Inferior parietal cortex (tissue), 1 donor: ENCODE results near the gene OR10V1.

ENCODE experiments used
- DNase-seq: peaks from one replicate; pipeline ENCODE4 v3.0.0-alpha.2; 2016; ENCODE audit errors: extremely low spot score

The OR10V1 gene, protein sequence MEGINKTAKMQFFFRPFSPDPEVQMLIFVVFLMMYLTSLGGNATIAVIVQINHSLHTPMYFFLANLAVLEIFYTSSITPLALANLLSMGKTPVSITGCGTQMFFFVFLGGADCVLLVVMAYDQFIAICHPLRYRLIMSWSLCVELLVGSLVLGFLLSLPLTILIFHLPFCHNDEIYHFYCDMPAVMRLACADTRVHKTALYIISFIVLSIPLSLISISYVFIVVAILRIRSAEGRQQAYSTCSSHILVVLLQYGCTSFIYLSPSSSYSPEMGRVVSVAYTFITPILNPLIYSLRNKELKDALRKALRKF

GRCh38 chr11:59713745-59714144 is at the start of gene OR10V1:
TSS of gene OR10V1 (minus strand) at chr11:59713845. CDS start at chr11:59713845, 0 bp downstream.
- DNase-seq: no peak

DNA sequence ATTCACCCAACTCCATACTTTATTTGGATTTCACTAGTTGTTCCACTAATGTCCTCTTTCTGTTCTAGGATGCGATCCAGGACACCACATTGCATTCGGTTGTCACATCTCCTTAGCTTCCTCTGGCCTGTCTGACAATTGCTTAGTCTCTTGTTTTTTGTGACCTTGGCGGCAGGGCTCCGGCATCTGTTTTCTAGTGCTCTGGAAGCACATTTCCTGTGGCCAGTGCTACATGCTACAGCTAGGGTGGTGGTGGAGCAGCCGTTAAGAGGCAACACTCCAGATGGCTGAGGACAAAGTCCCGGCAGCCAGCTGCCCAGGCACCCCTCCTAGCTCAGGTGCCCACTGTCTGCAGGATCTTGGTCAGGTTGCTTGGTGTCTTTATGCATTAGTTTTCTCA is 48.3 kb upstream of the OR10V1 start:
- no peak for DNase-seq

GRCh38 chr11:59760771-59761170 is 47.1 kb upstream of the OR10V1 start:
- DNase-seq: no peak

- no peak for DNase-seq
Measured at GRCh38 chr11:59759900-59760299, 46.3 kb upstream of the OR10V1 start.

GRCh38 chr11:59758401-59759037 is 44.9 kb upstream of the OR10V1 start:
- DNase-seq: no peak

DNA sequence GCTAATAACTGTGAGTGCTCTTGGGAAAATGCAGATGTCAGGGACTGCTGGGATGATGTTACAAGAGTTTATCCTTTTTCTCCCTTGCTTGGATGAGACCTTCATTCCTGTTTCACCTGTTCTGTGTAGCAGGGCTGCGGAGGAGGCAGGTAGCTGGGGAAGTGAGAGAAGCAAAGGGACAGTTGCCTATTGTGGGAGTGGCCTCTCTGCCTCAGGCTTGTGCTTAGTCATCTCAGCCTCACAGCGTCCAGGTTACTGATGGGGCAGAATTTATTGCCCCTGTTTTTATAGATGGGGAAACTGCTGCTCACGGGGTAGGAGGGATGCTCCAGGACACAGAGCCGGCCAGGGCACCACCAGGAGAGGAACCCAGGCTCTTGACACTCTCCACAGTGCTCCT is 43.2 kb upstream of the OR10V1 start:
- DNase-seq: no peak

DNA sequence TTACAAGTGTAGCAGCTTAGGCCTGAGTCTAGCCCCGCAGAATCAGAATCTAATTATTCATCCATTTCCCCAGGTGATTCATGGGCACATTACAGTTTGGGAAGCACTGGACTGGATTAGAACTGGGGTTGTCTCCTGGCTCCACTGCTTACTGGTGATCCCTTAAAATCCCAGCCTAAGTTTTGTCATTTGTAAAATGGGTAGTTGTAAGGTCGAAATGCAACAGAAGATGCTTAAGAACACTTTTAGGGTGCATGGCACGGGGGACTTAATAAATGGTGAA is 42.9 kb upstream of the OR10V1 start:
- no peak for DNase-seq

DNA sequence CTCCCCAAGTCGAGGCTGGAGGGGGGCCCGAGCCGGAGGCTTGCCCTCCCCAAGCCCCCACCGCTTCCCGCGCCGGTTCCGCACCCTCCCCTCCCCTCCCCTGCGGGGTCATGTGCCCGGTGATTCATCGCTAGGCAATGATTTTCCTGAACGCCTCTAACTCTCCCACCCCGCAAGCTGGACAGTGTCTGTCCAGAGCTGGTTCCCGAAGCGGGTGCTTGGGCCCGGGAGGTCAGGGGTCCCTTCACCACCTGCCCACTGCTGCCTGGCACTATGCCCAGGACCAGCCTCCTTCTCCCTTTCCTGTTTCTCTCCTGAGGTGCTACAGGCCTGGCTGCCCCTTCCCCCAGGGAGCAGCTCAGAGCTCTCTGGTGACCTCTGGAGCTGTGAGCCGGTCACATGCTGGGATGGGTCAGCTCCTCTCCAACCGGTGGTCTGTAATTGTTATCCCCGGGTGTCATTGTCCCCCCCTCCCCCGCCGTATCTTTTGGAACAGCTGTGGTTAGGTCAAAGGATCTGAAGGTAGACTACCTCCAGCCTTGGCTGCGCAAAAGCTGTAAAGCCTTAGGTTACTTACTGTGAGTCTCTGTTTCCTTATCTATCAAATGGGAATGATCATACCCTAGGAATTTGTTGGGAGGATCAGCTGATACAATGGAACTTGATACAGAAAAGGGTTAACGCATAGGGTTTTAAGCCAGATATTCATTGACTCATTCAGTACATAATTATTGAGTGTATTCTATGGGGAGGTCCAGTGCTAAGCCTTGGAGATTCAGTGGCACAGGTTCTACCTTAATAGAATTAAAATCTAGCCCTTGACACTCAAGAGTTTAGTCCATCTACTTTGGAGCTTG is 42.3 kb upstream of the OR10V1 start:
- peak; percentile 51 for DNase-seq

DNA sequence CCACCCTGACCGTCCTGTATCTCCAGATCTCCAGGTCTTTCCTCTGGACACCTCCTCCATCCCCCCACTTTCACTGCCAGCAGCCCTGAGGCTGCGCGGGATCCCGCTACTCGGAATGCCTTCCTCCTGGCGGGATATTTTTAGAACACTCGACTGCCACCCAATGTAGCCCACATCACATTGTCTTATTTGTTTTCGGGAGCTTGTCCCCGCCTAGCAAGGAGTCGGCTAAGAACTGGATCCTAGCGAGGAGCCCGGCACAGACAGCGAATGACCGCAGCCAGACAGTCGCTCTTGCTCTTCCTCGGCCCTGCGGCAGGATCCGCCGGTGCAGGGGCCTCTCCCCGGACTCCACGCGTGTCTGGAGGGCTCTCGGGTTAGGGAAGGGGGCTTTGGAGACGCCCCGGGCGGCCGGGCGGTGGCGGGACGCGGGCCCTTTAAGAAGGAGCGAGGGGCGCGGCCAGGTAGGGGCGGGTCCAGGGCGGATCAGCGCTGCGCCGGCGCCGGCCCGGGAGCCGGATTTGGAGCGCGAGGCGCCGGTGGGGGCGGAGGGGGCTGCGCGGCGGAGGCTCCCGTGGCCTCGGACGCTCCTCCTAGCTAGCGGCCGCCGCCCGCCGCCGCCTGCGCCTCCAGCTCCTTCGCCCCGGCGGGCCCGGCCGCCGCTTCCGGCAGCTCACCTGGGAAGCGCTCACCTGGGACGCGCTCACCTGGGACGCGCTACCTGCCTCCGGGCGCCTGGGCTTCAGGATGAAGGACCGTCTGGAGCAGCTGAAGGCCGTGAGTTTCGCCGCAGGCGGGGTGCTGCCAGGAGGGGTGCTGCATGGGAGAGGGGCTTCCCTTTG is 41.4 kb upstream of the OR10V1 start, which contains the start of gene STX3:
TSS of gene STX3 (plus strand) at position 518 of the 842 bp plus-strand sequence. CDS start at position 748, 230 bp downstream.
- DNase-seq: peak; percentile 64

DNA sequence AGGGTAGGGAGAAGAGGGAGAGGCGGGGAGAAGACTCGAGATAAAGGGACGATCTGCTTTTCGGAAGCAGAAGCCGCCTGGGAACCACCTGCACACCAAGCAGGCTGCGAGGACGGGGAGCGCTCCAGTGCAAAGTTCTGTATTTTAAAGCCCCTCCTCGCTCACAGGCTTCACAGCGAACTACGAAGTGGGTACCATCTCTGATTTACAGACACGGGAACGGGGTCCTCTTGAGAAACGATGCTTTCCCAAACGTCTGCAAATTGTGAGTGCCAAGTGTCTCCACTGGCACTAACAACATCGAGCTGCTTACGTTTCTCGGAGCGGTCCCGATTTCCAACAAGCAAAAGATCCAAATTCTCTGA is 40.8 kb upstream of the OR10V1 start:
- peak; percentile 36 for DNase-seq

DNA sequence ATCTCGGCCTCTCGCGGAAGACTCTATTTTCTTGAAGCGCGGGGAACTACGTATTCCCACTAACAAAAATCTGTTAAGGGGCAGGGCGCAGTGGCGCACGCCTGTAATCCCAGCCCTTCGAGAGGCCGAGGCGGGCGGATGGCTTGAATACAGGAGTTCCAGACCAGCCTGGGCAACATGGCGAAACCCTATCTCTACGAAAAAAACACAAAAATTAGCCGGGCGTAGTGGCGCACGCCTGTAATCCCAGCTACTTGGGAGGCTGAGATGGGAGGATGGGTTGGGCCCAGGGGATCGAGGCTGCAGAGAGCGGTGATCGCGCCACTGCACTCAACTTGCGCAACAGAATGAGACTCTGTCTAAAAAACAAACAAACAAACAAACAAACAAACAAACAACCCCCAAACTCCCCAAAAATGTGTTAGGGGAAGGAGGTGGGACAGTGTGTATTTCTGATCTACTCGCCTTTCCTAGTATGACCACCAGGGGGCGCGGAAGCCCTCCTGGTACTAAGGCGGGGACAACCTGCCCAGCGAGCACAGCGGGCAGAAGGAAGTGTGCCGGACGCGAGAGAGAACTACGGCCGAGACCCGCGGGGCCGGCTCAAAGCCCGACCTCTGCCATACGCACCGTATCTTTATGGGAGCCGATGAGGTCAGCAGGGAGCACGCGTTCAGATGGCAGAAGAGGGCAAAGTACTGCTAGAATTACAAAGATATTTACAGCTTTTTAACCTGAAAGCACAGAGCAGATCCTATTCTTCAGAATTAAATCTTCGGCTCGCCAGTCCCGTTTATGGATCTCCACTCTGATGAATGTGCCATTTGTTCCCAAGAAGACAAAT is 40.2 kb upstream of the OR10V1 start:
- DNase-seq: peak; percentile 93

GRCh38 chr11:59746111-59746510 is 32.5 kb upstream of the OR10V1 start:
- DNase-seq: no peak

DNA sequence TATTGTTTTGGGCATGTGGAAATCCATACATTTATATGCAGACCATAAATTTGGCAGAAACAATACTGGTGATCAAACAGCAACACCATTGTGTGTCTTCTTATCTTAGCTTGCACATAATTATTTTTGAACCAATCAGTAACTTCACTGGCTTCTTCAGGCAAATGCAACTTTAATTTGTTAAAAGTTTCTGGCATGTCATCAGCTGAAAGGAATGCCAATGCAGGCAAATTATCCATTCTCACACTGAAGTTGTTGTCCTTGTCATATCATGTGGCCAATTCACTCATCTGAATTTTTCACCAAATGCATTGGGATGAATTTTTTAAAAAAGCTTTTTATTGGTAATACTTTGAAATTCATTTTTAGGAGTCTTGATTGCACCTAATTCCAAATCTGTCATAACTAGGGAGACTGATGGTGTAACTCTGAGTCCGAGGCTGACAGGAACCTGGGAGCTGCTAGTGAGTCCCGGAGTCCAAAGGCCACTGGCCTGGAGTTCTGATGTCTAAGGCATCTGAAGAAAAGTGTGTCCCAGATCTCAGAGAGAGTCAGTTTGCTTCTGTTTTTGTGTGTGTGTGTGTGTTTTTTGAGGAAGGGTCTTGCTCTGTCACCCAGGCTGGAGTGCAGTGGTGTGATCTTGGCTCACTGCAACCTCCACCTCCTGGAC is 17.4 kb upstream of the OR10V1 start:
- DNase-seq: no peak

GRCh38 chr11:59729834-59730233 is 16.2 kb upstream of the OR10V1 start:
- no peak for DNase-seq

GRCh38 chr11:59728913-59729312 is 15.3 kb upstream of the OR10V1 start:
- no peak for DNase-seq

- DNase-seq: no peak
Measured at GRCh38 chr11:59728154-59728553, 14.5 kb upstream of the OR10V1 start.

DNA sequence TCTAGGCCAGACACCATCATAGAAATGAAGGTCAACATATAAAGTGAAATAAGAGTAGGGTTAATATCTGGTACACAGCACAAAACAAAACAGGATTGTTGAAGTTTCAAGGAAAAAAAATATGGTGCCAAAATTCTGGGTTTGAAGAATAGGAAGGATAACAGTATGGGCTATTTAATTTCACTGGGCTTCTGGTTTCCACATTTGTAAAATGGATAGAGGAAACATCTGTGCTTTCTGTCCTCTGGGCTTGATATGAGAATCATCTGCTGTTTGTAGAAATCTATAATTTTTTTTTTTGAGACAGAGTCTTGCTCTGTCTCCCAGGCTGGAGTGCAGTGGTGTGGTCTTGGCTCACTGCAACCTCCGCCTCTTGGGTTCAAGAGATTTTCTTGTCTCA is 13.8 kb upstream of the OR10V1 start:
- DNase-seq: no peak

DNA sequence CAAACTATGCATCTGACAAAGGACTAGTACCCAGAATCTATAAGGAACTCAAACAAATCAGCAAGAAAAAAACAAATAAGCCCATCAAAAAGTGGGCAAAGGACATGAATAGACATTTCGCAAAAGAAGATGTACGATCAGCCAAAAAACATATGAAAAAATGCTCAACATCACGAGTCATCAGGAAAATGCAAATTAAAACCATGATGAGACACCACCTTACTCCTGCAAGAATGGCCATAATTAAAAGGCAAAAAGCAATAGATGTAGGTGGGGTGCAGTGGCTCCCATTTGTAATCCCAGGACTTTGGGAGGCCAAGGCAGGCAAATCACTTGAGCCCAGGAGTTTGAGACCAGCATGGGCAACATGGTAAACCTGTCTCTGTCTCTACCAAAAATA is 10.4 kb upstream of the OR10V1 start:
- no peak for DNase-seq

- DNase-seq: peak; percentile 7
Measured at GRCh38 chr11:59719556-59719955, 5.9 kb upstream of the OR10V1 start.

DNA sequence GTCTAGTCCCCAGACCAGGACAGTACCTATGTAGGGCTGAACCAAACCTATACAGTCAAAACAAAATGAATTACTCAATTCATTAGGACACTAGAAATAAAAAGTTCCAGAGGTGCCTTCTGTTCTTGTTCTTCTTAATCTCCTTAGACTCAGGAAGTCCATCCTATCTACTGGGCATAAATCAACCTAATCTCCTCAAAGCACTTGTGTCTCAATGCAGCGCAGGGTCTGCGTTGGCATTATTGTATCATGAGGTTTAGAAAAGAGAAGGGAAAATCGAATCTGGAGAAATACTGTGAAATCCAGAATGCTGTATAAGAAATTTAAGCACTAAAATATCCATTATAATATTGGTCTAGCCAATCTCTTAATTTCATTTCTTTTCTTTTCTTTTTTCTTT is 2.4 kb upstream of the OR10V1 start:
- DNase-seq: no peak
